ENCODE data around the gene SLC27A3. TPM values are rescaled to one million over a fixed set of nuclear protein-coding genes. Genes with fewer than 3 reads are reported as not detected.

SLC27A3 gene
- total and polyA plus RNA-seq, 2 of the 8 experiments (the other 6 are each of a cell fraction or from before 2014, with no cell fraction given): 39.1 to 40.1 TPM

DNA sequence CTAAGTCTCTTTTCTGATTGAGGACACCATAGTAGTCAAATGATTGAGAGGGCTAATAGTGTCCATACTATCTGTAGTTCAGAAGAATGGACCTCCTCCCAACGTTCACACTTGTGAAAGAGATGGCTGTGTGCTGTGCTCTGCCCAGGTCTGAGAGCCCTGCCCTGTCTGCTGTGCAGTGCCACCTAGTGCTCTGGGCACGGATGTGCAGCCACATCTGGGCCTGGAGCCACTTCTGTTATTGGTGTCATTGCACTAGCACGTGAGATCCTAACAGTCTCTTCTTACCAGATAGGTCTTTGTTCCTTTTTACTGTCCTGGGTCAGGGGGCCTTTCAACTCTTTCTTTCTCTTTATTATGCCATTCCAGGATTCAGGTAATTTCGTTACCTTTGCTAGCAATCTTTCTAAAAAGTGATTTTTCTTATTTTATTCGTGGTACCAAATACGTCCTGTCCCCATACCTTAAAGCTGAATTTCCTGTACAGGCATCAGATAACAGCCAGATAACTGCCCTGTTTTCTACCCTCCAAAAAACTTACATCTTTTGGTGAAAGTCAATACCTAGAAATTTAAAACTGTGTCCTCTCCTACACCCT, 25.7 kb upstream of the SLC27A3 start (continued):
- no peak for TF ChIP-seq CBX5 (IDR thresholded peaks at IDR 0.05; ENCODE audit: low read depth, low read length)
- TF ChIP-seq, protein P1, sequence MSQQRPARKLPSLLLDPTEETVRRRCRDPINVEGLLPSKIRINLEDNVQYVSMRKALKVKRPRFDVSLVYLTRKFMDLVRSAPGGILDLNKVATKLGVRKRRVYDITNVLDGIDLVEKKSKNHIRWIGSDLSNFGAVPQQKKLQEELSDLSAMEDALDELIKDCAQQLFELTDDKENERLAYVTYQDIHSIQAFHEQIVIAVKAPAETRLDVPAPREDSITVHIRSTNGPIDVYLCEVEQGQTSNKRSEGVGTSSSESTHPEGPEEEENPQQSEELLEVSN (IDR thresholded peaks at IDR 0.05): no peak
- TF ChIP-seq CREB1 (IDR thresholded peaks at IDR 0.05): no peak
- no peak for TF ChIP-seq TAF7 (optimal IDR thresholded peaks at IDR 0.05; ENCODE audit: borderline replicate concordance, low read depth, low read length)

All from H1 (cell line).